Neutrophil (primary cell): Measurements from ENCODE around the gene LDLRAD4.

Experiments used
- H3K27ac ChIP-seq: fragments of 200-600 bp; sonication (generic); 2 replicates; pipeline ENCODE4 v1.5.1; 2016; ENCODE audit warnings: mild to moderate bottlenecking, moderate library complexity
- H3K27me3 ChIP-seq: fragments of 200-600 bp; sonication (generic); 2 replicates; pipeline ENCODE4 v1.6.0; 2016; ENCODE audit warnings: mild to moderate bottlenecking
- H3K36me3 ChIP-seq: fragments of 200-600 bp; sonication (generic); 2 replicates; pipeline ENCODE4 v1.5.1; 2017
- H3K4me1 ChIP-seq, 2 experiments: fragments of 200-600 bp in 1 of 2; sonication (generic) in 1 of 2; 1 replicate in 1 of 2; 2 replicates in 1 of 2; pipeline versions ENCODE4 v1.5.1 to v1.6.1; 2013 to 2016; ENCODE audit warnings: low read depth in 1 of 2, low read length in 1 of 2, mild to moderate bottlenecking in 1 of 2, moderate library complexity in 1 of 2; ENCODE audit not compliant: control insufficient read depth in 1 of 2, insufficient read depth in 1 of 2
- H3K4me3 ChIP-seq, 2 experiments: fragments of 200-600 bp in 1 of 2; sonication (generic) in 1 of 2; 1 replicate in 1 of 2; 2 replicates in 1 of 2; pipeline ENCODE4 v1.5.1; 2013 to 2016; ENCODE audit warnings: low read depth in 1 of 2, low read length in 1 of 2, mild to moderate bottlenecking in 1 of 2, moderate library complexity in 1 of 2
- H3K9me3 ChIP-seq: fragments of 200-600 bp; sonication (generic); 2 replicates; pipeline ENCODE4 v1.5.1; 2016
- TF ChIP-seq, protein P1 (sequence below): fragments of 200-600 bp; sonication (generic); IDR thresholded peaks from 2 replicates; pipeline ENCODE4 v1.5.1; 2016; ENCODE audit warnings: antibody characterized with exemption

The LDLRAD4 gene

DNA sequence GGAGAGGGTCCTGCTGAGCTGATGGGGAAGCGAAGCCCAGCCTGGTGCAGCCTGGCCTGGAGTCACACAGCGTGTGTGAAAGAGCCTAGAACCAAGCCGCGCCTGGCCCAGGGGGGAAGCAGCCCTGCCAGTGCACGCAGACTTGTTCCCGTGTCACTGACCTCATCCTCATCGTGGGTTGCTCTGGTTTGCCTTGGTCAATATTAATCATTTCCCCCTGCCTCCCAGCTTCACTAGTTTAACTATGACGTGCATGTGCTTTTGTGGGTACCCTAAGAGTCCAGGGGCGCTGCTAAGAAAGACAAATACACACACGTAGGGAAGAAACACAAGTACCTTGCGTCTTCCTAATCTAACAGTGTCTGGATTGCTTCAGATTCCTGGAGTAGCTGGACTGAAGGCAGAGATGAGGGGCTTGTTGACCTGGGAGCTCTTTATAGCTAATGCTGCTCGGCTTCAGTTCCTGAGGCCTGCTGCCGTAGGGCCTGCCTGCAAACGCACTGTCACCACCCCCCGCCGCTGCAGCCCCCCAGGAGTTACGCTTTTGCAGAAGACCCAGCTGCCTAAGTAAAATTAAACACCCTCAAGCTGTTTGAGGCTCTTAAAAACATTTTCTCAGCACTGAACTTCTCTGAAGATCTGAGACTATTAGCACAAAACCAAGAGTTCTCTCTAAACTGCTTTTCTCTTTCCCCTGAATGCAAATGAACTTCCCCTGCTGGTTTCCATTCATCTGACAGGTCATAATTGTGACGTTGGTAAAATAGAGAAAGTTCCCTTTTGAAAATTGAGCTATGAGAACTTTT, 348.6 kb downstream of the LDLRAD4 start:
- H3K27ac ChIP-seq = no peak overlapping the region
- peaks cover 3 to 11% of the 10 kb centered on the region in 2 experiments for H3K4me1 ChIP-seq
- no peak overlapping the region for H3K4me3 ChIP-seq
- H3K27me3 ChIP-seq = peaks cover 9% of the 10 kb centered on the region
- no peaks in the 10 kb centered on the region for H3K36me3 ChIP-seq
- TF ChIP-seq, protein P1, sequence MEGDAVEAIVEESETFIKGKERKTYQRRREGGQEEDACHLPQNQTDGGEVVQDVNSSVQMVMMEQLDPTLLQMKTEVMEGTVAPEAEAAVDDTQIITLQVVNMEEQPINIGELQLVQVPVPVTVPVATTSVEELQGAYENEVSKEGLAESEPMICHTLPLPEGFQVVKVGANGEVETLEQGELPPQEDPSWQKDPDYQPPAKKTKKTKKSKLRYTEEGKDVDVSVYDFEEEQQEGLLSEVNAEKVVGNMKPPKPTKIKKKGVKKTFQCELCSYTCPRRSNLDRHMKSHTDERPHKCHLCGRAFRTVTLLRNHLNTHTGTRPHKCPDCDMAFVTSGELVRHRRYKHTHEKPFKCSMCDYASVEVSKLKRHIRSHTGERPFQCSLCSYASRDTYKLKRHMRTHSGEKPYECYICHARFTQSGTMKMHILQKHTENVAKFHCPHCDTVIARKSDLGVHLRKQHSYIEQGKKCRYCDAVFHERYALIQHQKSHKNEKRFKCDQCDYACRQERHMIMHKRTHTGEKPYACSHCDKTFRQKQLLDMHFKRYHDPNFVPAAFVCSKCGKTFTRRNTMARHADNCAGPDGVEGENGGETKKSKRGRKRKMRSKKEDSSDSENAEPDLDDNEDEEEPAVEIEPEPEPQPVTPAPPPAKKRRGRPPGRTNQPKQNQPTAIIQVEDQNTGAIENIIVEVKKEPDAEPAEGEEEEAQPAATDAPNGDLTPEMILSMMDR = no peak
- no peaks in the 10 kb centered on the region for H3K9me3 ChIP-seq

DNA sequence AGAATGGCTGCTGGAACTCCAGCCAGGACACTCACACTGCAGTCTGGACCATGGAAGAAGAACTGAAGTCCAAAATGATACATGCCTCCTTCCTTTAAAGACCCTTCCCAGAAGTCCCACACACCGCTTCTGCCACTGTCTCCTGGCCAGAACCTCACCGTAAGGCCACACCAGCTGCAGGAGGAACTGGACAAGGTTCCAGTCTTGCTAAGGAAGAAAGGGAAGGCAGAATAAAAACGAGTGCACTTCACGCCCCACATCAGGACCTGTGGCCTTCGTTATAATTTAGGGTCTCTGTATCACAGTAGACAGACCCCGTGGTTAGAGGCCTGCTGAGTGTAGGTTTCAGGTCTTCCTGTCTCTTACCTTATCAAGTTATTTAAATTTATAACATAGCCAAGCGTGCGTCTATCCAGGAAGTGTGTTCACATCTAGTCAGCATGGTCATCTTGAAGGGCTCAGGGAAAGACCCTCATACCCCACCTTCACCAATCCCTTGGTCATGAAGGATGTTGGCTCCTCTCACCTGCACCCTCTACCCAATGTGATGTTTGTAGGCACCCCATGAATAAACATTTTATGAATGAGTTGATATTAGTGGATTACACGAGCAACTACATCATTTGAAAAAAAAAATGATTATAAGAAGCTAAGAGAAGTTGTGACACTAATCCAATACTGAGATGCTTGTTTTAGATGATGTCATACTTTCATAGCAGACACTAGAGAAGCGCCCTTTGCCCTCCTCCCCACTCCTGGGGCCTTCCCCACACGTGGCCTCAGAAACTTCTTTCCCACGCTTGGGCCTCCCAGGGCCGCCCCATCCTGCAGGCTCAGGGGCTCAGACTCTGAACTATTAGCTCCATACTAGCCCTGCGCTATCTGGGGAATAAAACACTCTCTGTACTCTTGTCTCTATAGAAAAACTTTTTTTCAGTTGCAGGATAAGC, 350.2 kb downstream of the LDLRAD4 start:
- H3K4me3 ChIP-seq = no peak overlapping the region
- H3K27me3 ChIP-seq = peaks cover 9% of the 10 kb centered on the region
- peaks cover 0 to 5% of the 10 kb centered on the region in 2 experiments for H3K4me1 ChIP-seq
- no peaks in the 10 kb centered on the region for H3K36me3 ChIP-seq
- no peak overlapping the region for H3K27ac ChIP-seq
- H3K9me3 ChIP-seq = no peaks in the 10 kb centered on the region
- TF ChIP-seq, protein P1 = no peak

DNA sequence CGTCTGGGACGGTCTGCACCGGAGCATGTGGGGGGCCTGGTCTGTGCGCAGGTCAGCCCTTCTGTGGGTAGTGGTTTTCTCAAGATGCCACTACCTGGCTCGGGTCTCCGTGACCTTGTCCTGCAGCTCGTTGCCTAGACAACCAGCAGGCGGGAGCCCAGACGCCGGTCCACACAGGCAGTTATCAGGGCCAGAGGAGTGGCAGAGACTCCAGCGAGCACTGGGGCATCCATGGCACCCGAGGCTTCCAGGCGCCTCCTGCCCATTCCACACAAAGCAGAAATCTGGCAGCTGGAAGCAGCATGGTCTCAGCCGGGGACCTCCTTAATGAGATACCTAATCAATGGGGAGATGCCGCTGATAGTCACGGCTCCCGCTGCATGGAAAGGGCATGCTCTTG, 351.7 kb downstream of the LDLRAD4 start:
- Histone ChIP-seq H3K4me1 (peaks cover 0 to 5% of the 10 kb centered on the region in 2 experiments), H3K36me3 (no peaks in the 10 kb centered on the region), H3K27ac (no peak overlapping the region), H3K27me3 (no peaks in the 10 kb centered on the region), H3K4me3 (no peak overlapping the region), H3K9me3 (no peaks in the 10 kb centered on the region)
- TF ChIP-seq, protein P1 = no peak

DNA sequence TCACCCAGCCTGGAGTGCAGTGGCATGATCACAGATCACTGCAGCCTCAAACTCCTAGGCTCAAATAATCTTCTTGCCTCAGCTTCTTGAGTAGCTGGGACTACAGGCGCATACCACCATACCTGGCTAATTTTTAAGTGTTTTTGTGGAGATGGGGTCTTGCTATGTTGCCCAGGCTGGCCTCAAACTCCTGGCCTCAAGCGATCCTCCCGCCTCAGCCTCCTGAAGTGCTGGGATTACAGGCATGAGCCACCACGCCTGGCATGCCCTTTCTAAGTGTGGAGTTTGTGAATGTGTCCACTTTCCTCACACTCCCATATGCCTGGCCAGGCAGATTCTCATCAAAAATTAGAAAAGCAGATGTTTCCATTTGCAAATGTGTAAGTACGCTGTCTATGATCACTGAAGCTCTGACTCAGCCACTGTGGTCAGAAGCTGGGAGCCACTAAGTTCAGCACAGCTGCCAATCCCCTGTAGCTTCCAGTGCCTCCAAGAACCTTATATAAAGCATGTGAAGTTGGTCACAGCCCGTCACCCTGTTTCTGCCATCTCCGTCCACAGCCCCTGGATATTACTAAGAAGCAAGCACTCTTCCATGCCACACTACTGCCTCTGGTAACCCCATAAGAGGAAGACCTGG, 352.4 kb downstream of the LDLRAD4 start:
- Histone ChIP-seq H3K27me3 (no peaks in the 10 kb centered on the region), H3K4me3 (no peak overlapping the region), H3K9me3 (no peaks in the 10 kb centered on the region), H3K36me3 (no peaks in the 10 kb centered on the region), H3K27ac (no peak overlapping the region), H3K4me1 (peaks cover 0 to 5% of the 10 kb centered on the region in 2 experiments)
- TF ChIP-seq, protein P1 = no peak

DNA sequence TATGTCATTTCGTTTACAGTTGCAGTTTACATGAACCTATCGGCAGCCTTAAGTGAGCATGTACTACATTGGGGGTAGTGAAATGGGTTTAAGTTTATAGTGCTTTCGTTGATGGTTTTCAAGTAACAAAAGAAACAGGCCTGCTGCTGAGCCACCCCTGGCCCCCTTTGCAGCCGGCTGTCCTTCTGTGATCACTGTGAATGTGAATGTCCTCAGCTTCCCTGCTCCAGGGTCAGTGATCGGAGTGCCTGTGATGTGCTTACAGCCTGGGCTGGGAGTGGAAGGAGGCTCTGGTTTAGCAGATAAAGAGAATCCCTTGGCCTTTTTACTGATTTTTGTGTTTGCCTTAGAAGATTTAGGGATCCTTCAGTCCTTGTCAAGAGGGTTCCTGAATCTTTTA, 353.6 kb downstream of the LDLRAD4 start:
- Histone ChIP-seq H3K27me3 (peaks cover 2% of the 10 kb centered on the region), H3K27ac (no peak overlapping the region), H3K36me3 (no peaks in the 10 kb centered on the region), H3K9me3 (no peaks in the 10 kb centered on the region), H3K4me1 (peaks cover under 1 to 4% of the 10 kb centered on the region in 2 experiments), H3K4me3 (no peak overlapping the region)
- TF ChIP-seq, protein P1 = no peak
